Bronchial epithelial cell (primary cell): ENCODE measurements around the gene ZNF692. TPM values are rescaled to one million over a fixed set of nuclear protein-coding genes. Genes with fewer than 3 reads are reported as not detected.
"Not testable (repeated sequence)": the region's sequence is repeated elsewhere in the genome, so short reads cannot be mapped to it uniquely, and the experiment has no call there.

Experiments
- DNase-seq: peaks from one replicate; pipeline ENCODE4 v3.0.0-alpha.2; 2010; ENCODE audit warnings: low read depth
- FAIRE-seq: peaks from 2 replicates; lab custom pipeline; 2011; peaks lifted over from hg19 to GRCh38; lab: Jason Lieb, UNC
- H3K27me3 ChIP-seq: 2 replicates; pipeline ENCODE4 v1.5.1; 2011; ENCODE audit warnings: low read length; ENCODE audit not compliant: control insufficient read depth, insufficient read depth
- H3K36me3 ChIP-seq: 2 replicates; pipeline ENCODE4 v1.5.1; 2011; ENCODE audit warnings: low read length; ENCODE audit not compliant: control insufficient read depth, insufficient read depth
- H3K4me3 ChIP-seq: 2 replicates; pipeline ENCODE4 v1.5.1; 2011; ENCODE audit warnings: mild to moderate bottlenecking, low read depth, low read length, control low read depth
- CTCF ChIP-seq: IDR thresholded peaks from 2 replicates; pipeline ENCODE4 v1.5.1; 2011; ENCODE audit warnings: mild to moderate bottlenecking, moderate library complexity, low read length, control low read depth, inconsistent platforms; ENCODE audit not compliant: insufficient read depth, severe bottlenecking
- total RNA-seq: library from RNA; depleted of rRNA; stranded (reverse); fragments of >200 nt; gene quantifications from 2 replicates; pipeline ENCODE4 v1.2.1, GENCODE V29; 2014

The ZNF692 gene
- total RNA-seq, 1 donor from 2014 or later, result 19.7 TPM

- no peak for FAIRE-seq
Observed at GRCh38 chr1:248892590-248892989, 33.7 kb upstream of the ZNF692 start.

GRCh38 chr1:248891758-248892157 is 32.9 kb upstream of the ZNF692 start:
- no peak for TF ChIP-seq CTCF
- Histone ChIP-seq H3K27me3 (peaks cover 2% of the 10 kb centered on the region), H3K4me3 (no peak overlapping the region), H3K36me3 (no peaks in the 10 kb centered on the region)
- FAIRE-seq (no peak), DNase-seq (no peak)

More at GRCh38 chr1:248892590-248892989, 33.7 kb upstream of the ZNF692 start:
- Histone ChIP-seq H3K27me3 (peaks cover 1% of the 10 kb centered on the region), H3K36me3 (no peaks in the 10 kb centered on the region), H3K4me3 (no peak overlapping the region)
- TF ChIP-seq CTCF, result no peak
- no peak for DNase-seq

GRCh38 chr1:248890549-248891498 is 31.9 kb upstream of the ZNF692 start:
- peaks cover 2% of the 10 kb centered on the region for H3K27me3 ChIP-seq
- H3K36me3 ChIP-seq, result no peaks in the 10 kb centered on the region
- DNase-seq, result no peak
- no peak overlapping the region for H3K4me3 ChIP-seq
- peak; percentile 70 for FAIRE-seq
- TF ChIP-seq CTCF, result no peak

GRCh38 chr1:248889914-248890243 is 31.0 kb upstream of the ZNF692 start:
- not testable (repeated sequence) for FAIRE-seq, H3K27me3 ChIP-seq, H3K36me3 ChIP-seq, H3K4me3 ChIP-seq, DNase-seq

- DNase-seq (no peak), FAIRE-seq (no peak)
- Histone ChIP-seq H3K36me3 (no peaks in the 10 kb centered on the region), H3K27me3 (peaks cover 2% of the 10 kb centered on the region), H3K4me3 (no peak overlapping the region)
- TF ChIP-seq CTCF, result no peak
Observed at GRCh38 chr1:248886237-248886895, 27.5 kb upstream of the ZNF692 start.

GRCh38 chr1:248885646-248886045 is 26.8 kb upstream of the ZNF692 start:
- no peak for FAIRE-seq
- Histone ChIP-seq H3K27me3 (peaks cover 2% of the 10 kb centered on the region), H3K36me3 (no peaks in the 10 kb centered on the region), H3K4me3 (no peak overlapping the region)
- DNase-seq, result no peak
- TF ChIP-seq CTCF, result no peak
